Measurements from ENCODE around the gene CNN3. TPM values are rescaled to one million over a fixed set of nuclear protein-coding genes. Genes with fewer than 3 reads are reported as not detected.

Gene CNN3
- total and polyA plus RNA-seq, 2 experiments from 2014 or later = 101 to 135 TPM

- no peaks in the 10 kb centered on the region for H3K36me3 ChIP-seq
- H3K27me3 ChIP-seq = no peaks in the 10 kb centered on the region
- H3K27ac ChIP-seq = no peak overlapping the region
- H3K4me1 ChIP-seq (ENCODE audit: low read depth) = peaks cover 12% of the 10 kb centered on the region
- no peaks in the 10 kb centered on the region for H3K9me3 ChIP-seq (ENCODE audit: low read depth)
- no peak for DNase-seq (ENCODE audit: low read depth in 1 of 2, low spot score in 1 of 2)
- H3K4me3 ChIP-seq = no peak overlapping the region
- no peak for TF ChIP-seq CTCF (IDR thresholded peaks at IDR 0.05; ENCODE audit: low read depth, low read length)
Observed at GRCh38 chr1:94934551-94934950, 7.6 kb upstream of the CNN3 start.

- Histone ChIP-seq H3K9me3 (ENCODE audit: low read depth) (no peaks in the 10 kb centered on the region), H3K36me3 (no peaks in the 10 kb centered on the region), H3K4me1 (ENCODE audit: low read depth) (peaks cover 23% of the 10 kb centered on the region), H3K4me3 (no peak overlapping the region), H3K27ac (no peak overlapping the region), H3K27me3 (no peaks in the 10 kb centered on the region)
- TF ChIP-seq CTCF (IDR thresholded peaks at IDR 0.05; ENCODE audit: low read depth, low read length) = no peak
- no peak for DNase-seq (ENCODE audit: low read depth in 1 of 2, low spot score in 1 of 2)
Observed at GRCh38 chr1:94931254-94931841, 4.4 kb upstream of the CNN3 start.

GRCh38 chr1:94929351-94930217, 2.7 kb upstream of the CNN3 start:
- Histone ChIP-seq H3K27ac (no peak overlapping the region), H3K9me3 (ENCODE audit: low read depth) (no peaks in the 10 kb centered on the region), H3K27me3 (no peaks in the 10 kb centered on the region), H3K4me3 (peak overlapping the region; percentile 82), H3K4me1 (ENCODE audit: low read depth) (peaks cover 27% of the 10 kb centered on the region), H3K36me3 (no peaks in the 10 kb centered on the region)
- no peak for TF ChIP-seq CTCF (IDR thresholded peaks at IDR 0.05; ENCODE audit: low read depth, low read length)
- peak in 1 of 2 donors; percentile 38 for DNase-seq (ENCODE audit: low read depth in 1 of 2, low spot score in 1 of 2)

- no peaks in the 10 kb centered on the region for H3K27me3 ChIP-seq
- no peaks in the 10 kb centered on the region for H3K36me3 ChIP-seq
- no peaks in the 10 kb centered on the region for H3K9me3 ChIP-seq (ENCODE audit: low read depth)
- no peak for TF ChIP-seq CTCF (IDR thresholded peaks at IDR 0.05; ENCODE audit: low read depth, low read length)
- DNase-seq (ENCODE audit: low read depth in 1 of 2, low spot score in 1 of 2) = no peak
- peaks cover 32% of the 10 kb centered on the region for H3K4me1 ChIP-seq (ENCODE audit: low read depth)
- peak overlapping the region; percentile 82 for H3K4me3 ChIP-seq
- H3K27ac ChIP-seq = peak overlapping the region; percentile 99
Observed at GRCh38 chr1:94928293-94928939, 1.5 kb upstream of the CNN3 start.

- no peaks in the 10 kb centered on the region for H3K27me3 ChIP-seq
- H3K4me3 ChIP-seq = peak overlapping the region; percentile 82
- peak overlapping the region; percentile 99 for H3K27ac ChIP-seq
- peaks cover 32% of the 10 kb centered on the region for H3K4me1 ChIP-seq (ENCODE audit: low read depth)
- no peak for TF ChIP-seq CTCF (IDR thresholded peaks at IDR 0.05; ENCODE audit: low read depth, low read length)
- no peaks in the 10 kb centered on the region for H3K36me3 ChIP-seq
- DNase-seq (ENCODE audit: low read depth in 1 of 2, low spot score in 1 of 2) = peak; percentile 54 to 68
- H3K9me3 ChIP-seq (ENCODE audit: low read depth) = no peaks in the 10 kb centered on the region
Observed at GRCh38 chr1:94927405-94928175, 680 bp upstream of the CNN3 start.
